Karpas-422 (cell line): ENCODE measurements around the gene UBTD2. TPM values are rescaled to one million over a fixed set of nuclear protein-coding genes. Genes with fewer than 3 reads are reported as not detected.
A peak's percentile ranks its signal among the peaks of the same experiment; 100 is the strongest.

ENCODE experiments used
- DNase-seq: peaks from one replicate; pipeline ENCODE4 v3.0.0-alpha.2; 2015
- H2AFZ ChIP-seq: fragments of 200-600 bp; sonication (generic); 2 replicates; pipeline ENCODE4 v1.6.1; 2014; ENCODE audit warnings: antibody characterized with exemption, low read length, mixed read lengths
- H3K27ac ChIP-seq: fragments of 200-600 bp; sonication (generic); 2 replicates; pipeline ENCODE4 v1.5.1; 2014; ENCODE audit warnings: mild to moderate bottlenecking, low read length, moderate library complexity
- H3K27me3 ChIP-seq: fragments of 200-600 bp; sonication (generic); 2 replicates; pipeline ENCODE4 v1.6.1; 2014; ENCODE audit warnings: low read length, mixed read lengths
- H3K36me3 ChIP-seq: fragments of 200-600 bp; sonication (generic); 2 replicates; pipeline ENCODE4 v1.6.1; 2014; ENCODE audit warnings: low read length, mixed read lengths; ENCODE audit not compliant: insufficient read depth
- H3K4me1 ChIP-seq: fragments of 200-600 bp; sonication (generic); 2 replicates; pipeline ENCODE4 v1.6.1; 2014; ENCODE audit warnings: mild to moderate bottlenecking, low read length, mixed read lengths
- H3K4me2 ChIP-seq: fragments of 200-600 bp; sonication (generic); 2 replicates; pipeline ENCODE4 v1.6.1; 2014; ENCODE audit warnings: low read length, low read depth, mild to moderate bottlenecking; ENCODE audit not compliant: poor library complexity, severe bottlenecking
- H3K4me3 ChIP-seq: fragments of 200-600 bp; sonication (generic); 2 replicates; pipeline ENCODE4 v1.5.1; 2014; ENCODE audit warnings: mild to moderate bottlenecking, antibody characterized with exemption, low read length, mixed read lengths
- H3K79me2 ChIP-seq: fragments of 200-600 bp; sonication (generic); 2 replicates; pipeline ENCODE4 v1.6.1; 2014; ENCODE audit warnings: mild to moderate bottlenecking, low read length, mixed read lengths
- H3K9ac ChIP-seq: fragments of 200-600 bp; sonication (generic); 2 replicates; pipeline ENCODE4 v1.6.0; 2014; ENCODE audit warnings: low read length
- H3K9me2 ChIP-seq: fragments of 200-600 bp; sonication (generic), shearing (Covaris generic); replicated peaks from 2 replicates; pipeline ENCODE4 v1.6.0; 2014; ENCODE audit warnings: mild to moderate bottlenecking, low read length, moderate library complexity; ENCODE audit not compliant: insufficient read depth
- H3K9me3 ChIP-seq: fragments of 300-700, 200-600 bp; sonication (generic); 2 replicates; pipeline ENCODE4 v1.6.1; 2014; ENCODE audit warnings: low read length, mixed read lengths
- H4K20me1 ChIP-seq: fragments of 200-600 bp; sonication (generic); 2 replicates; pipeline ENCODE4 v1.6.1; 2014; ENCODE audit warnings: mild to moderate bottlenecking, antibody characterized with exemption, low read length, low read depth; ENCODE audit not compliant: insufficient read depth
- total RNA-seq: library from RNA; depleted of rRNA; stranded (reverse); fragments of >200 nt; shearing (Covaris generic); gene quantifications from 2 replicates; pipeline ENCODE4 v1.2.3, GENCODE V29; 2014; ENCODE audit warnings: low replicate concordance

Gene UBTD2
- total RNA-seq, 1 experiment from 2014 or later, result 15.1 TPM

DNA sequence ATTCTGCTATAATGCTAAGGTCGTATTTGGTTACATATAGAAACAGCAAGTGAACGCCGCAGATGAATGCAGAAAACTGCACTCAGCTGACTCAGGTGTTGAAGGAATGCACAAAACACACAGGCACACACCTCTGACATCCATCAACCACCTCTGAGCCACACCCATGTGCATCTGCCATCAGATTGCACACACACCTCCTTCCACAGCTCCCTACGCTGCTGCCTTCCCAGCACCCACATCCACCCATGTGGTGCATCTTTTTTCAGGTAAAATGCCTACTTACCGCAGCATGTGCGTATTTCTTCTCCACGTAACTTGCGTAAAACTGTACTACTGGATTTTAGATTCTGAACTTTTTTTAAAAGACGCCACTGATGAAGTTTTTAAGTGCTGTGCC lies 102.6 kb downstream of the UBTD2 start:
- H3K9me2 ChIP-seq, result no peaks in the 10 kb centered on the region
- H3K79me2 ChIP-seq, result peaks cover 90% of the 10 kb centered on the region
- no peaks in the 10 kb centered on the region for H4K20me1 ChIP-seq
- no peak overlapping the region for H3K27ac ChIP-seq
- H3K4me3 ChIP-seq, result no peak overlapping the region
- no peaks in the 10 kb centered on the region for H3K9me3 ChIP-seq
- DNase-seq, result no peak
- no peaks in the 10 kb centered on the region for H3K27me3 ChIP-seq
- peaks cover 7% of the 10 kb centered on the region; the same call in 1 of the 2 replicates for H3K36me3 ChIP-seq
- peaks cover 17% of the 10 kb centered on the region for H3K4me1 ChIP-seq
- H3K9ac ChIP-seq, result no peak overlapping the region
- no peak overlapping the region for H2AFZ ChIP-seq
- no peak overlapping the region for H3K4me2 ChIP-seq

DNA sequence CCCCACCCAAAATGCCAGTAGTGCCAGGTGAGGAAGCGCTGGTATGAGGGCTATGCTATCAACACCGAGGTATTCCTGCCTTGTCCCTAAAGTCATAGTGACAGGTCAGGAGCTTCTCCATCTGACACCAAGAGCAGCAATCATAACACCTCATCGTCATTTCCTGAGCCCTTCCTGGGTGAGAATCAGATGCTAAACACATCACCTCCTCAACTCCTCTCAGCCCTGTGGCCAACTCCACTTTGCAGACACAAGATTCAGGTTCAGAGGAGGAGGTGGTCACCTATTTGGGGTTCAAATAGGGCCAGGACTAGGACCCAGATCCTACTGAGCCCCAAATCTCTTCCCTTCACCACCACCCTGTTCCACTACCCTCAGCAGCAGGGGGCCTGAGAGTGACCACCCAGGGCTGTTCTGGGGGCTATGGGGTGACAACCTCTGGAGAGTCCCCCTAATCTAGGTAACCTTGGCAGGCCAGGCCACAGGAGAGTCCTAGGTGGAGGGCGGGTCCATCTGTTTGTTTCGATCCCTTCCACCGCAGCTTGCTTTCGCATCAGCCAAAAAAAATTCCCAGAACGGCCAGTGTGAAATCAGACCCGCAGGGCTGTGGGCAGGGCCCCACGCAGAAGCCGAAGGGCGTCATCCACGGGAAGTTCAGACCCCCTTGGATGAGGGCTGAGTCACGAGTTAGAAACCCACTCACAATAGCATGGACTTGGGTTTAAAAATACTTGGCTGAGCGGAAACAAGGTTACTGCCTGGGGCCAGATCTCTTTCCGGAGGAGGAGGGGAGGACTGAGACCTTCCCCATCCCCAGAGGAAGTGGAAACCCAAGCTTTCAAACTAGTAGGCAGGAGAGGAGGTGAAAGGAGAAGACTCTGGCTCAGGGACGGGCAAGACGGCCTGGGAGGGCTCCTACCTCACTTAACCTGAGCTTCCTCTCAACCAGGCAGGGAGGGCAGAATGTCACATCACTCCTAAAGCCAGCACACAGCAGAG lies 104.3 kb downstream of the UBTD2 start:
- H3K9ac ChIP-seq, result no peak overlapping the region
- H3K79me2 ChIP-seq, result peaks cover 88% of the 10 kb centered on the region
- H4K20me1 ChIP-seq, result no peaks in the 10 kb centered on the region
- no peak overlapping the region for H2AFZ ChIP-seq
- no peak overlapping the region for H3K4me3 ChIP-seq
- H3K4me2 ChIP-seq, result no peak overlapping the region
- no peaks in the 10 kb centered on the region for H3K9me3 ChIP-seq
- H3K36me3 ChIP-seq, result 0 out of 2 replicates have a peak, but pooled peaks cover 7% of the 10 kb centered on the region
- DNase-seq, result no peak
- H3K4me1 ChIP-seq, result peaks cover 33% of the 10 kb centered on the region
- no peaks in the 10 kb centered on the region for H3K27me3 ChIP-seq
- no peaks in the 10 kb centered on the region for H3K9me2 ChIP-seq
- peak overlapping the region; percentile 28; the same call in 1 of the 2 replicates for H3K27ac ChIP-seq

DNA sequence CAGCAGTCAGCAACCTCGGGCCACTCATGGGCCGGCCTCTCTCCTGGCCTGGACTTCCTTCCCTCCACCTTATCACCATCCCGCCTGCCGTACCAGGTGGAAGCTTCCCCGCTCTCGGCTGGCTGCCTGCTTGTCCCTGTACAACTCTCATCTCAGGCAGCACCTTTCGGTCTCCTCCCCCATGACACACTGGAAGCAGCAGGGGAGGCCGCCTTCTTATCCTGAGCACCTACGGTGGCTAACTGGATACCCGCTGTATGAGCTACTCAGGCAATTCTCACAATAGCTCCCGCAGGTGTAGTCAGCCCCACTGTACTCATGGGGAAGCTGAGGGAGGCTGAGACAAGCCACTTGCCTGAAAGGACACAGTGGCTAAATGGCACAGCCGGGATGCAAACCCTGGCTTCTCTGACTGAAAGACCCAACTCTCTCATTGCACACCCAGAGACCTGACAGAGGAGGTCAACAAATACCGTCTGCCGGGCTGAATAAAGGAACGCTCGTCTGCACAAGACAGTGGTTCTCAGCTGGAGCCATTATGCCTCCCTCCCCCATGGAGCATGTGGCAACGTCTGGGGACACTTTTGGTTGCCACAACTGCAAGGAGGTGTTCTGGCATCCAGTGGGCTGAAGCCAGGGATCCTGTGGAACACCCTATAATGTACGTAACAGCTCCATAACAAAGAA lies 105.1 kb downstream of the UBTD2 start:
- Histone ChIP-seq H3K27me3 (no peaks in the 10 kb centered on the region), H2AFZ (no peak overlapping the region), H3K4me2 (no peak overlapping the region), H3K79me2 (peaks cover 88% of the 10 kb centered on the region), H3K9me3 (no peaks in the 10 kb centered on the region), H3K36me3 (no peaks in the 10 kb centered on the region), H3K27ac (no peak overlapping the region), H3K4me3 (no peak overlapping the region), H3K9ac (no peak overlapping the region), H4K20me1 (no peaks in the 10 kb centered on the region; the same call in 1 of the 2 replicates), H3K9me2 (no peaks in the 10 kb centered on the region), H3K4me1 (peaks cover 37% of the 10 kb centered on the region)
- no peak for DNase-seq

DNA sequence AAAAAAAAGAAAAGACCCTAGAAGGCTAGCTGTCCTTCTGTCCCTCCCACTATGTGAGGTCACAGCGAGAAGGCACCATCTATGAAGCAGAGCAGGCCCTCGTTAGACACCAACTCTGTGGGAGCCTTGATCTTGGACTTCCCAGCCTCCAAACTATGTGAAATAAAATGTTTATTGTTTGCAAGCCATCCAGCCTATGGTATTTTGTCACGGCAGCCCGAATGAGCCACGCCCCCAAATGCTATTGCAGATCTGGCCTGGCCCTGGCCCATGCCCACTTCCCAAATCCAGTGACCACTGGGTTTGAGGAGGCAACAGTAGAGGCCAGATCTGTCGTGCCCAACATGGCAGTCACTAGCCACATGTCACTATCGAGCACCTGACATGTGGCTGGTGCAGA lies 106.4 kb downstream of the UBTD2 start:
- Histone ChIP-seq H3K36me3 (no peaks in the 10 kb centered on the region), H3K79me2 (peaks cover 87% of the 10 kb centered on the region), H3K4me3 (no peak overlapping the region), H3K9me3 (no peaks in the 10 kb centered on the region), H3K27me3 (no peaks in the 10 kb centered on the region), H4K20me1 (no peaks in the 10 kb centered on the region; the same call in 1 of the 2 replicates), H3K9ac (no peak overlapping the region), H3K27ac (no peak overlapping the region), H3K9me2 (no peaks in the 10 kb centered on the region), H3K4me2 (no peak overlapping the region), H2AFZ (no peak overlapping the region), H3K4me1 (peaks cover 37% of the 10 kb centered on the region)
- no peak for DNase-seq

DNA sequence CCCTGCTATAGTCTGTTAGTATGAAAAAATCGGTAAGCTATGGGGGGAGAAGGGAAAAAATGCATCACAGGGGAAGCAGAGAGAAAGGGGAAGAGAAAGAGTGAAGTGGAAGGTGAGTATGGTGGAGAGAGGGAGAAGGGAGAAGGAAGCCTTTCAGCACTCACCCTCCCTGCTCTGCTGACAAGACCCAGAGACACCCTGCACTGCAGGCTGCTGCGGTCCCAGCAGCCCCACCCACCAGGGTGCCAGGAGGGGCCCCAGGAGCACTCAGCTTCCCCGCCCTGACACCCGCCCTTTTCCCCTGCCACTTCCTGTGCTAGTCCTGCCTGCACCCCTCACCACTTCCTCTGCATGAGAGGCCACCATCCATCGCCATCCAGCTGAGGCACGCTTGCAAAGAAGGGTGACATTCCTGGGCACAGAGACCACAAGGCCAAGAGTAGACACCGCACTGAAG lies 108.3 kb downstream of the UBTD2 start:
- no peaks in the 10 kb centered on the region for H3K9me3 ChIP-seq
- H3K27ac ChIP-seq, result peak overlapping the region; percentile 77
- H3K79me2 ChIP-seq, result peaks cover 86% of the 10 kb centered on the region

DNA sequence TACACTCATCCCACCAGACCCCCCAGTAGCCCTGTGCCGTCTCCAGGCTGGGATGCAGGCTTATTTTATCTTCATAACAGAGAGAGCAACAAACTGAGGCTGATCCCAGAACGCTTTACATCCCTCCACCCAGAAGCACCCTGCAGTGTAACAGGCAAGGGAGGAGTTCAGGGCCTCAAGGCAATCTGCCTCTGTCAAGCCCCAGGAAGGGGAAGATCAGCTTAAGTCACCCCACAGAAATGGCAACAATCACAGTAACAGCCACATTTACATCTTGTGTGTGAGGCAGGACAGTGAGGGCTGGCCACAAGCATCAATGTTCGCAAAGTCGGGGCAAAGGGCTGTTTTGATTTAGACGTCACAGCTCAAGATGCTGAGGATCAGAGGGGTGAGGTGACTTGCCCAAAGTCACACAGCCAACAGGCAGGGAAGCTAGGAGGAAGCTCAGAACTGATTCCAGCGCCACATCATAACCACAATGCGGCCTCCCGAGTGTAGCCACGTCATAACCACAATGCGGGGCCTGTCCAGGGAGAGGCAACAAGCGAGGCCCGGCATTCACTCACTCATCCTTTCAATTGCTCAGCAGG lies 109.9 kb downstream of the UBTD2 start:
- no peaks in the 10 kb centered on the region for H3K36me3 ChIP-seq
- no peak overlapping the region for H3K4me2 ChIP-seq
- no peak overlapping the region for H2AFZ ChIP-seq
- no peaks in the 10 kb centered on the region for H3K9me2 ChIP-seq
- no peaks in the 10 kb centered on the region; the same call in 1 of the 2 replicates for H4K20me1 ChIP-seq
- no peak for DNase-seq
- no peaks in the 10 kb centered on the region for H3K9me3 ChIP-seq
- H3K4me1 ChIP-seq, result peaks cover 26% of the 10 kb centered on the region
- H3K9ac ChIP-seq, result no peak overlapping the region
- no peak overlapping the region for H3K4me3 ChIP-seq
- no peak overlapping the region for H3K27ac ChIP-seq
- H3K79me2 ChIP-seq, result peaks cover 89% of the 10 kb centered on the region
- no peaks in the 10 kb centered on the region for H3K27me3 ChIP-seq

More for the DNA sequence above, 108.3 kb downstream of the UBTD2 start:
- Histone ChIP-seq H3K4me2 (peak overlapping the region; percentile 74), H3K4me3 (peak overlapping the region; percentile 64), H3K9ac (peak overlapping the region; percentile 70), H3K27me3 (no peaks in the 10 kb centered on the region), H3K36me3 (no peaks in the 10 kb centered on the region), H3K4me1 (peaks cover 37% of the 10 kb centered on the region), H4K20me1 (no peaks in the 10 kb centered on the region; the same call in 1 of the 2 replicates), H3K9me2 (no peaks in the 10 kb centered on the region), H2AFZ (no peak overlapping the region)
- peak; percentile 92 for DNase-seq

DNA sequence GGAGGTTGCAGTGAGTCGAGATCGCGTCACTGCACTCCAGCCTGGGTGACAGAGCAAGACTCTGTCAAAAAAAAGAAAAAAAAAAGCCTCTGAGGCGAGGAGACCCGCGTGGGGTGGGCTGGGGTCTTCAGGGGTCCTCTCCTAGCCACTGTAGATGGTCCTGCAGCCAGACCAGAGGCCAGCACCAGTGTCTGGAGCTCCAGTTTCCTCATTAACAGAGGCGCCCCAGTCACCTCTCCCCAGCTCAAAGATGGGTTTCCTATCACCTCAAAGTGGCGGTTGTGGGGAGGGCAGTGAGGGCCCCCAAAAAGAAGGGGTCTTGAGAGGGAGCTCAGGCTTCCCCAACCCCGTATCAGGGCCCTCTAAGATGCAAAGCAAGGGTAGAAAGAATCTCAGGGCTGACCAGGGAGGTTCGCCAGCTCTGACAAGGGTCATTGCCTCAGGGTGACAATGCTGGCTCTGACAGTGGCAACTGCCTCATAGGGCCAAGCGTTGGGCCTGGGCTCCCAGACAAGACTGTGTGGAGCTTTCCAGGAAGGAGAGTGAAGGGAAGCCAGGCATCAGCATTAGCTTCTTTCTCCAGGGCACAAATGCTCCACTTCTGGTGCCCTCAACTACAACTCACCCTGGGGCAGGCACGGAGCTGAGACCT lies 110.5 kb downstream of the UBTD2 start:
- no peaks in the 10 kb centered on the region; the same call in 1 of the 2 replicates for H4K20me1 ChIP-seq
- H2AFZ ChIP-seq, result no peak overlapping the region
- no peak overlapping the region for H3K4me2 ChIP-seq
- no peaks in the 10 kb centered on the region for H3K9me3 ChIP-seq
- peaks cover 26% of the 10 kb centered on the region for H3K4me1 ChIP-seq
- no peak overlapping the region for H3K4me3 ChIP-seq
- peaks cover 88% of the 10 kb centered on the region for H3K79me2 ChIP-seq
- no peak for DNase-seq
- no peak overlapping the region for H3K27ac ChIP-seq
- no peaks in the 10 kb centered on the region for H3K36me3 ChIP-seq
- H3K9me2 ChIP-seq, result no peaks in the 10 kb centered on the region
- no peaks in the 10 kb centered on the region for H3K27me3 ChIP-seq
- no peak overlapping the region for H3K9ac ChIP-seq
